ENCODE results near the gene AFAP1.

DNA sequence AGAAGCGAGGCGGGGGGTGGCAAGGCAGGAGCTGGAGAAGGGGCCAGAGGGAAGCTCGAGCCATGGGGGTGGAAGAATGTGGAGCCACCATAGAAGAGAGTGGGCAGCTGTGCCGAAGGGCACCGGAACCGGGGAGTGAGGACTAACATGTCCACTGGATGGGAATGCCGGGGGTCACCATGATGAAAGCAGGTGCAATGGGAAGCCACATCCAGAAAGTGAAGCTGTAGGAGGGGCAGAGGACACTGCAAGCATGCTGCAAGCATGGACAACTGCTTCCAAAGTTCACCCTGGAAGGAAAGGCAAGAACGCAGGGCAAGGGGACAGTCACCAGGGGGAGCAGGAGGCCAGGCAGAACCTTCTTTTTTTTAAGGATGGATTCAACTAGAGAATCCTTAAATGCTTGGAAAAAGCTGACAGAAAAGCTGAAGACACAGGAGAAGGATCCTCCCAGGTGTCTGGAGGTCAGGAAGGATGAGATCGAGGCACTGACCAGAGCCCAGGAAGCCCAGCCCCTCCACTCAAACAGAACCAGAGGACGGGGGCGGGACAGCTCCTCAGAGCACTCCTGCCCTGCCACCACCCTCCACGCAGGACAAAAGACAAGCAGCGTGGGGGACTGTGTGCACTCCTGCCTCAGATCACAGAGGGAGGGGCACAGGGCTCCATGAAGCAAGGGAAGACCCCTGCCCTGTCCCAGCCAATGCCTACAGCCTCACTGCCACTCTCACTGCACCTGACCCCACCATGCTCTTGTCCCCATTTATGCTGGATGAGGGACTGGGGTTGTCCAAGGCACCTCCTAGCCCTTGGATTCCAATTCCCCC is 169.2 kb downstream of the AFAP1 start:
- TF ChIP-seq, protein P1, sequence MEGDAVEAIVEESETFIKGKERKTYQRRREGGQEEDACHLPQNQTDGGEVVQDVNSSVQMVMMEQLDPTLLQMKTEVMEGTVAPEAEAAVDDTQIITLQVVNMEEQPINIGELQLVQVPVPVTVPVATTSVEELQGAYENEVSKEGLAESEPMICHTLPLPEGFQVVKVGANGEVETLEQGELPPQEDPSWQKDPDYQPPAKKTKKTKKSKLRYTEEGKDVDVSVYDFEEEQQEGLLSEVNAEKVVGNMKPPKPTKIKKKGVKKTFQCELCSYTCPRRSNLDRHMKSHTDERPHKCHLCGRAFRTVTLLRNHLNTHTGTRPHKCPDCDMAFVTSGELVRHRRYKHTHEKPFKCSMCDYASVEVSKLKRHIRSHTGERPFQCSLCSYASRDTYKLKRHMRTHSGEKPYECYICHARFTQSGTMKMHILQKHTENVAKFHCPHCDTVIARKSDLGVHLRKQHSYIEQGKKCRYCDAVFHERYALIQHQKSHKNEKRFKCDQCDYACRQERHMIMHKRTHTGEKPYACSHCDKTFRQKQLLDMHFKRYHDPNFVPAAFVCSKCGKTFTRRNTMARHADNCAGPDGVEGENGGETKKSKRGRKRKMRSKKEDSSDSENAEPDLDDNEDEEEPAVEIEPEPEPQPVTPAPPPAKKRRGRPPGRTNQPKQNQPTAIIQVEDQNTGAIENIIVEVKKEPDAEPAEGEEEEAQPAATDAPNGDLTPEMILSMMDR (IDR thresholded peaks at IDR 0.05) = peak in 4 of 6 experiments; percentile 27 to 48 (median 44)
- no peak for TF ChIP-seq POLR2A (IDR thresholded peaks at IDR 0.05)

Data from Peyer's patch (tissue), 4 donors.